Middle frontal gyrus (tissue), 1 donor: Measurements from ENCODE around the gene RNASE7.
"Not testable (repeated sequence)": the region's sequence is repeated elsewhere in the genome, so short reads cannot be mapped to it uniquely, and the experiment has no call there.

Source experiments
- DNase-seq: peaks from one replicate; pipeline ENCODE4 v3.0.0-alpha.2; 2015; ENCODE audit warnings: low spot score; ENCODE audit errors: extremely low spot score

Gene RNASE7

DNA sequence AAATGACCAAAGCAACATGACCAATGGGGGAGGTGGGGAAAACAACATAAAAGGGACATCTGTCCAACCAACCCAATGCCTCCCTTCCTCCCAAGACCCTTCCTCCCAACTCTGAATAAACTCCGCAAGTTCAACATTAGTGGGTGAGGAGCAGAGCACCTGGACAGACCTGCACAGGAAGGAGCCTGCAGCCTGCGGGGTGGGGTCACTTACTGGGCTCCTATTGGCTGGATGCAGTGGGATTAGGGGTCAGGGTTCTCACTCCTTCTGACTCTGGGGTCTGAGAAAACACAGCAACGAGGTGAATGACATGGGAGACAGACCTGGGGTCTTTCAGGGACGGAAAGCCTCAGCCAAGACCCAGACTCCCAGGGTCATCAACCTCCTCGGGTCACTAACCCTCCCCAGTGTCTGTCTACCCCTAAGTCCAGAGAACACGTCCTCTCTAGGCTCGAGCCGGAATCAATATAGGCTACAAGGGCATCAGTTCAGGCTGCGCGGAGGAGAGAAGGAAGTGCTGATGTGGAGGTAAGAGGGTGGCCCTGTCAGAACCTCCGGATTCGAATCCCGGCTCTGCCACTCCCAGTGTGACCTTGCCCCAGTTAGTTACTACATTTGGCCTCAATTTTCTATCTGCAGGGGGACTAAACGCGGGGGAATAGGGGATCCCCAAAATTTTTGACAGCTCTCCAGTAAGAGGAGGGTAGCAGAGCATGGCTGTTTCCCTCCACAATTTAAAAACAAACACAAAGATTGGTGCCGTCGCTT is 18.2 kb upstream of the RNASE7 start:
- no peak for DNase-seq

DNA sequence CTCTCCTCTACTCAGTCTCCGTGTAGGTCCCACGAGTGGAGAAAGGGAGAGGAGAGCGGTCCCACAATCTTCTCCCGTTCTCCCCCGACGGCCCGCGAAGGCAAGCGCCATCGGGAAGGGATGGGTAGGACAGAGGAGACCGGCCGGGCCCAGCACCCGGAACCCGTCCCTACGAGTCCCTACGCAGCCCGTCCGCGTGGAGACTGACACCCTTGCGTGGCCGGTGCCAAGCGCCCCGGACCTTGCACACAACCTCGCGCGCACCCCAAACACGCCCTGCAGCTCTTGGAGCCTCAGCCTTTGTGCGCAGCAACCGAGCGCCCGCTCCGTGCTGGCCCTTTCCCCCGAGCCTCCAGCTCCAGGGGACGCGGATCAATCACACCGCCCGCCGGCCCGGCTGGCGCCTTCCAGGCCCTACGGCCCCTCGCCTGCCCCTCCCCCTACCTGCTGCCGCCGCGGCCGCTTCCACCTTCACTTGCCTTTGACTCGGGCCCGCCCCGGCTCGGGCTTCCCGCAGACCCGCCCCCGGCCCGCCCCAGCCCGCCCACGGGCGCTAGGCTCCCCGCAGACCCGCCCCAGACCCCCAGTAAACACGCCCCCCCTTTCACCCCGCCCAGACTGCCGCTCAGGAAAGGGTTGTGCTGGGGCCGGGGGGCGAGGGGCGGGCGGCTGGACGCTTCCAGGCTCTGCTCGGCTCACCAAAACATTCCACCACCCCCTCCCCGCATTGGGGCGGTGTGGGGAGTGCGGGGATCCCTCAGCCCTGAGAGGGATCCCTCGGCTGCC is 17.4 kb upstream of the RNASE7 start, which contains the start of gene NDRG2:
Gene NDRG2 (minus strand): TSS at position 477 of the 786 bp plus-strand sequence. CDS start 1,746 bp downstream, outside the sequence.
- no peak for DNase-seq

DNA sequence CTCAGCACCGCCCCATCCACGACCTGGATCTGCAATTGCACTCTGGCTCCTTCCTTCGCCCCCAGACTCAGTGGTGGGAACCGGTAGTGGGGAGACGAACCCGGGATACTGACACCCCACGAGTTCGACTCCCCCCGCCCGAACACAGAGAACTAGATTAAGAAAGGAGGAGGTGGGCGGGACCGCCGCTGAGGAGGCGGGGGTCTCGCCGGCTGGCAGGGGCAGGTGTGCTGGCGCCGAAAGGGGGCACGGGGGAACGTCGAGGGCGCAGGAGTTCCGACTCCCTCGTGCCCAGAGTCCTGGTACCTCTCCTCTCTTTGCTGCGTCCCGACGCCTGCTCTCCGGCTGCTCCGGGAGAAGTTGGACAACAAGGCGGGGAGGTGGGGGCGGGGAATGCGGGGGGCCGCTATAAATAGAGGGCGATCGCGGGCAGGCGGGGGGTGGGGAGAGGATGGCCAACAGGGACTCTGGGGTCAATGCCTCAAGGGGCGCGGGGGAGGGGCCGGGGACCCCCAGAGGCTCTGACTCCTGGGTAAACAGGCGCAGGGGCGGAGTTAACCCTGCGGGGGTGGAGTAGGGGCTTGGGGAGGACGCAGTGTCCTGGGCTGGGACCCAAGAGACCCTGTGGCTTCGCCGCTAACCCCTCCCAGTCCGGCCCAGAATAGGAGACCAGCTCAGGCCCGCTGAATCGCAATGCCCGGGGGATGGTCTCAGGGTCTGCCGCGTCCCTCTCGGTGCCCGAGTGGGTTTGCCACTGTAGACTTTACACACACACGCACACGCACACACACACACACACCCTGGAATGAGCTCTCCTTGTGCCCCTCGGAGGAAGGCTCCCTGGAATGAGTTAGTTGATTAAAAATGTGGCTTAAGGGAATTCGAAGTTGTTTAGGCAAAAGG is 16.5 kb upstream of the RNASE7 start:
- DNase-seq: peak; percentile 46

DNA sequence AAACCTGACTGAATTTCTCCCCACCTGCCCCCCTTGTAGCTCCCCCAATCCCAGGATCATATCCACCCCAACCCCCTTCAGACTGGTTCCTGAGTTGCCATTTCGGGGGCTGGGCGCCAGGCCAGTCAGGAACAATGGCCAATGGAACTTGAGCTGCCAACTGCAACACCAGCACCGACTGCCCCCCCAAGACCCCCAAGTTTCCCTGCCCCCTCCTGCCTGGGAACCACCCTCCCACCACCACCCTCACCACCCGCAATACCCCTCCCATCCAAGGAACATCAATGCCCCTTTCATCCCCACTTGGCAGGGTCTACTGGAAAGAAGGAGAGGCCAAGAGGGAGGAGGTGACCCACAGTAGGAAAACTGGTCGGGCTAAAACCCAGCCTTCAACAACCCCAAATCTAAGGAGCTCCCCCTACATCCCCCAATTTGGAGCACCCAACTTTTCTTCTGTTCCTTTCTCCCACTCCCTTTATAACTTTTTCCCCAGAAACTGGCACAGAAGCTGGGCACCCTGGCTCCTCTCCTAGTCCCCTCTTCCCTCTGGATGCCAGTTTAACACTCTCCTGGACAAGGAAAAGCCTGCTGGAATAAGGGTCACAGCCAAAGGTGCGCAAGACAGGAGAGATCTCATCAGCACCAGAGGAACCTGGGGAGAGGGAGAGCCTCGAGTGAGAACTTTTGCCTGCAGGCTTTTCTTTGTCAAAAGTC is 15.7 kb upstream of the RNASE7 start:
- peak; percentile 55 for DNase-seq

DNA sequence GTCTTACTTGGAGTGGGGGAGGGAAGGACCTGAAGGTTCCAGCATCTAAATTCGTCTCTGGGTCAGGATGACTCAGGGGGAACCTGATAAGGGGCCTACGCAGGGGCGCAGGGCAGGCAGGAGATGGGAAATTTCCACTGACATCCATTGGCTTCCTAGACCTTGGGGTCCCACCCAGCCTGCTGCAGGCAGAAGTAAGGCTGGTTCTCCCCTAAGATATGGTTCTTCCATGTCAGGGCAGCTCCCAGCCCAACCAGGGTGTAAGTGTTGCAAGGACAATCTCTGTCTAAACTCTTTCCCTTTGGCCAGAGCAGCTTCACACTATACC is 15.2 kb upstream of the RNASE7 start:
- DNase-seq: no peak

DNA sequence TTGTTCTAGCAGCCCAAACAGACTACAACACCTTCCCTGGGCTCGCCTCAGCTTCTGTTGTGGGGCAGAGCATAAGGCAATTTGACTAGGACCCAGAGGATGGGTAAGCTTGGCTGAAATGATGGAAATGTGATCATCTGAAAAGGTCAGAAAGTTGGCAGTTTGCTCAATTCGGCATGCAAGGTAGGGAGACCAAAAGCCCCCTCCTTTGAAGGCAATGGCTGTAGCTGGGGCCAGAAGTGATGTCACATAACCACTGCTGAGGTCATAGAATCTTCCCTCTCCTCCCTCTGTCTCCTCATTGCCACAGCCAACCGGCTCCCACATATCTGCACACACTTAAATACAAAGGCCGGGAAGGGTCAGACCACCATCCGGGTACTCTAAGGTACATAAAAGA is 12.2 kb upstream of the RNASE7 start, which contains the start of gene TPPP2:
Gene TPPP2 (plus strand): TSS at position 301 of the 400 bp plus-strand sequence. CDS start 365 bp downstream, outside the sequence.
- DNase-seq: no peak

DNA sequence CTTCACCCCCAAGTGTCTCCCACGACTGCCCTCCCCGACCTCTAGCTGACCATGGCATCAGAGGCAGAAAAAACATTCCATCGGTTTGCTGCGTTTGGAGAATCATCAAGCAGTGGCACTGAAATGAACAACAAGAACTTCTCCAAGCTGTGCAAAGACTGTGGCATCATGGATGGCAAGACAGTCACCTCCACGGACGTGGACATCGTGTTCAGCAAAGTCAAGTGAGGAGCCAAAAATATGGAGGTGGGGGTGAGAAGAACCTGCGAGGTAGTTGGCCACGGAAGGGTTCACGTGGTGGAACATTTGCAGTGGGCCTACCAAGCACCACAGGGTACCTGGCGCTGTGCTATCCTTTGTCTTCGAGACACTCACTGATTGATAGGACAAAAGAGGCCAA is 11.6 kb upstream of the RNASE7 start:
- DNase-seq: no peak

DNA sequence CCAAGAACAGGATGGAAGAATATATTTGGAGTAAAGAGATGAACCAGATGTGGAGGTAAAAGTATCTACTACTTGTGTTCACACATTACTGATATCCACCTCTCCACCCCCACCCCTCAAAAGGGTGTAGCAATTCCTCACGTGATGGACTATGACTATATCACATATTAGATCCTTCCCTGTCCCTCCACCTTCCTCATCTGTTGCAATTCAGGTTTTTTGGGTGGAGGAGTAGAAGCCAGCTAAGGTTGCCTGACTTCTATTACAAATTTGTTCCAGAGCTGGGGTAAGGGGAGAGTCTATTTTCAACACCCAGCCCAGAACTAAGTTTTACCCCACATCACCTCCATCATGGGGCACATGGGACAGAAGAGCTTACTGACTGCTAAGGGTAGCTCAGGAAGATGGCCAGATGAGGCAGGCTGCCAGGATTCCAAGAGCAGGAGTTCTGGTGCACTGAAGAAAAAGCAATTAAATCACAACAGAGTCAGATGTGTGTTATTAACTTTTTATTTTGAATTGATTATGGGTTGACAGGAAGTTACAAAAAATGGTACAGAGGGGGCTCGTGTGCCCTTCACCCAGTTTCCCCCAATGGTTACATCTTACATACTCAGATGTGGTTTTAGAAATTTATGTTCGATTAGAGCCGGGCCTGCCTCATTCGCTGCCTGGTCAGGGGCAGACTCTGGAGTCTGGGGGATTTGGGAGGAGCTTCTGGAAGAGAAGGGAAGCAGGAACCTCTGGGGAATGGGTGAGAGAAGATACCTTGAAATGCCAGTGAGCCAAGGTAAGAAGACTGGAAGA is 9.6 kb upstream of the RNASE7 start:
- no peak for DNase-seq

DNA sequence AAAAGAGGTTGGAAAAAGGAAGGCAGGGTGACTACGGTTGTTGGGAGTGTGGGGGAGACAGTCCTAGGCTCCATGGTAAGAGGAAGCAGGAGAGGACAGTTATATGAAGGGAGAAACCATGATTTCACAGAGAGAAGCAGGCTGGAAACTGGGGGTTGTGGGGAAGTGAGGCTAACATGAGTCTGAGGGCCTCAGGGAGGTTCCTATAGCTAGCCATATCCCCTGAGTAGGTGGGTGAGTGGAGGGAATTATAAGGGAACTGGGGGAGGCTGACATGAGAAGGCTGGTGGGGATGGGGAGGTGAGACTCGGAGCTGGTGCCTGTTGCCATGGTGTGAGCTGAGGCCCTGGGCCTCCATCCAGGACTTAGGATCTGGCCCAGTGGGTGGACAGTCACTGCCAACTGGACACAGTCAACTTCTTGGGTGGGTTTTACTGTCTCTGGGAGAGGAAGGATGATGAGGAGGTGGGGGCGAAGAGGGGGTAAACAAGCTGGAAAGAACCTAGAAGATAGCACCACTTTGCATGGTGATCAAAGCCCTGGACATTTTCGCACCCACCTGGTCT is 8.9 kb upstream of the RNASE7 start:
- DNase-seq: no peak

DNA sequence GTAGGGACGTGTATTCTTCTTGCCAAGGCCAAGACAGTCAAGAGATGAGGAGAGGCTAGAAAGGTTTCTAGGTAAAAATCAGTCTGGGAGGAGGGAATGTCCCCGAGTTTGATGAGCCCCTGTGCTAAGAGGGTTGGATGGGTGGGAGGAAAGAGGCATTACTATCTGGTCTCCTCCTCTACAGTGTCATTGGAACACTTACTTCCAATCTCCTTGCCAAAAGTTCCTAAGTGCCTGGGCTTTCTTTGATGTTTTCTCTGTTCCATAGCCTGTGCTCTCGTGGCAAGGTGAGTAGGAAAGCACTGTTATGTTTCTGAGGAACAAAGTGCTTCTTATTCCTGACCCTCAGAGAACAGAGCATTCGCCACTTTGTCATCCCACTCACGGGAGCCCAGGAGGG is 7.5 kb upstream of the RNASE7 start, which contains the start of gene RNASE13:
Gene RNASE13 (minus strand): TSS at position 101 of the 400 bp plus-strand sequence. CDS start 519 bp downstream, outside the sequence.
- no peak for DNase-seq

DNA sequence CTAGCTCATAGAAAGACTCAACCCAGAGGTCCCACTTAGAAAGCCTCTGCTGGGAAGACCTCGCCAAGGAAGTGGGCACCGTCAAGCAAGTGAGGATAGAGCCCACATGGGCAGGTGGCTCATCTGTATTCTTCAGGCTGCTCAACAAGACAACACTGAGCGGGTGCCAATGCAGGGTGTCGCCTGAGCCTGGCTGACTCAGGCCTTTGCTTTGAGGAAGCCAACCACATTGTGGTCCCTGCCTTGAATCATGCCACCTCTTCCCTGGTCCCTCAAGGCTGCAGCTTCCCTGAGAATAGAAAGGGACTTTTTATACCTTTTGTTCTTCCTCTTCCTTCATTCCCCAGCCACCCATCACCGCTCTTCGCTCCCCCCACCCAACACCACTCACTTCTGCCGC is 5.4 kb upstream of the RNASE7 start:
- DNase-seq: no peak

DNA sequence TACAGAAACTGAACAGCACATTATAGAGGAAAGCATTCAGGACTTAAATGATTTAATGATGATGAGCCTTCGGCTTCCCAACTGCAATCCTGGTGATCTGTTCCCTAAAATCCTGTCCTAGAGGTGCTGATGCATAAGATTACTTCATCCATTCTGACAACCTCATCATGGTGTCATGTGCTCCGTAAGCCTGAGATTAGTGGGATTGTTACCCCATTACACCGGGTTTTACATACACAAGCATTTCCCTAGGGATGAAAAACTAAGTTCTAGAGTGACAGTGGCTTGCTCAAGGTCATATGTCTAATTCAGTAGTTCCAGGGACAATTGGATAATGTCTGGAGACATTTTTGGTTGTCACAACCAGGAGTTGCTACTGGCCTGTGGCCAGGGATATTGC is 5.0 kb upstream of the RNASE7 start:
- DNase-seq: no peak

DNA sequence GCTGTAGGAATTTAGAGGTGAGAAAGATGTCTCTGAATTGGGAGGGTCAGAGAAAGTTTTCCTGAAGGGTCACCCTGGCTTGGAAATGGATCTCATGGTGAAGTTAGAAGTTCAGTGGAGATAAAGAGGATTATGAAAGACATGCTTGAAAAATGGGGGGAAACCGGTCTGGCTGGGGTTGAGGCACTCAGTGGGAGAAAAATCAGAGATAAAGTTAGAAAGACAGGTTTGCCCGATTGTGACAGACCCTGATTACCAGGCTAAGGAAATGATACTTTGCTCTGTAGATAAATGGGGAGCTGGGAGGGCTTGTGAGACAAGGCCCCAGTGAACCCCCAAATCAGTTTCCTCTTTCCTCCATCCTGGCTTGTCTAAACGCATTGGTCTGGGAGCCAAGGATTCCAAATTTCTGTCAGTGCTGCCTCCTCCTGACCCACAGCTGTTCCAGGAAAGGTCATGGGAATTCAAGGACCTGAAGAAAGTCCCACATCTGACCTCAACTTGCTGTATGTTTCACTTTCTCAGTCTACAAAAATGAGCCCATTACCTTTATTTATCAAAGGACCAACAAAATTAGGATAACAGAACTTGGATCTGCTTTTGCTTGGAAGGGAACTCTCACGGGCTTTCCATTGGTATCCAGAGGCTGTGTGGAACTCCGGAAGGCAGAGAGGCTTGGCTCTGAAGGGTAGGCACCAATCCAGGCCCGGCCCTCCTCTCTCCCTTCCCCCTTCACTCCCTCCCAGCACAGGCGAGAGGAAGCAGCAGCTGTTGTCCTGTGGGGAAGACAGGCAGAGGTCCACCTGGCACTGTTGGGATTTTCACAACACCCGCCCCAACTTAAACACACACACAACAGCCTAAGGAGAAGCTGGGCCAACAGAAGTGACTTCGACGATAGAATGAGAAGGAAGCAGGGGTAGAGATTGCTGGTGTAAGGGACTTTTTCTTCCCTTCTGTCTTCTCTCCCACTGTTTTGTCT is 3.4 kb upstream of the RNASE7 start:
- peak; percentile 42 for DNase-seq

DNA sequence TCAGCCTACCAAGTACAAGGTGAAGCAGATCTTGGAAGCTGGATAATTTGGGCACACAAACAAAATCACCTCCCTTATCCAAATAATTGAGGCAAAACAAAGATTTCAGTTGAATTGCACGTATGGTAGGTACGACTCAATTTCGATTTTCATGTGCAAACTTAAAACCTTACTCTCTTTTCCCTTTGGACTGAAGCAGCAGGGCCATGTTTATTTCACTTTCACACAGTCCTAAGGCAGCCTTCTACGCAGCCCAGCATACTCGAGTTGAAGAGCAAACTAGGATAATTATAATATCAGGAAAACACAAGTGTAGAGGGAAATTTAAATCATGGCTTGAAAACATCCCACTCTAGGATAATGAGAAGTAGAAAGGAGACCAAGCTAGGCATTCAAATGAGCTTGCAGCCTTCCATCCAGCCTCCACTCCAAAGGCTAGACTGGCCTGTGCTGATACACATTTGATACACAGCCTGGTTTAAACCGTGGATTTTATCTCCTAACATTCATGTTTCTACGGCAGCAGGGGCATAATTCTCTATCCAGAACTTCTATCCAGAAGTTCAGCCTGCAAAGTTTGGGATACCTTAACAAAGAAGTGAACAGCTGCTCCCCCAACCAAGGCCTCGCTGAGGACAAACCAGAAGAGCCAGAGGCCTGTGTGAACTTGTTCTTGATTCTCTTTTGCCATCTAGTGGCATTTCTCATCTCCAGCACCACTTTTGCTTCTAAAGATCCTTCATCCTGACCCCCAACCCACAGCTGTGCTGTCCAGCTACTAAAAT is 2.4 kb upstream of the RNASE7 start:
- peak; percentile 44 for DNase-seq

DNA sequence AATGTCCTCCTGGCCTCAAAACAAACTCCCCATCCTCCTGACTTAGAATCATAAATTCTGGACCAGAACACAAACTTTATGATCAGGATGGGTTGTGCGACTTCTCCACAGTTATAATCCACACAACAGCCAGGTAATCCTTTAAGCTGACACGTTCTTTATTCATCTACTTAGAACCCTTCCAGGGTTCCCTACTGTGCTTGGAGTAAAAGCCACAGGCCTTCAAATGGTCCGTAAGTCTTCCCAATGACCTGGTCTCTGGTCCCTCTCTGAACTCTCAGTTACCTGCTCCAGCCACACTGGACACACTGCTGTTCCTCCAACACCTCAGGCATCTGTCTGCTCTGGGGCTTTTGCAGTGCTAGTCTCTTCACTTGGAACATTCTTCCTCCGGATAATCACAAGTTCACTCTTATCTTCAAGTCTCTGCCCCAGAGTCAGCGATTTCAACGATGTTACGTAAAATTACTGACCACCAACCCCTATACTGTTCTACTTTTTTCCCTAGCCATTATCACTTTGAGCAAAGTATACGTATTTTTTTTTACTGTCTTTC is 1.7 kb upstream of the RNASE7 start:
- no peak for DNase-seq

DNA sequence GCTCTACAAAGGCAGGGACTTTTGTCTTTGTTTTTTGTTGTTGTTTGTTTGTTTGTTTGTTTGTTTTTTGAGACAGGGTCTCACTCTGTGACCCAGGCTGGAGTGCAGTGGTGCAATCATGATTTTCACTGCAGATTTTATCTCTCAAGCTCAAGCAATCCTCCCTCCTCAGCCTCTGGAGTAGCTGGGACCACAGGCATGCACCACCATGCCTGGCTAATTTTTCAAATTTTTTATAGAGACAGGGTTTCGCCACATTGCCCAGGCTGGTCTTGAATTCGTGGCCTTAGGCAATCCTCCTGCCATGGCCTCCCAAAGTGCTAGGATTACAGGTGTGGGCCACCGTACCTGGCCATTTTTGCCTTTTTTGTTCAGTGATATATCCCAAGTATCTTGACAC is 1.2 kb upstream of the RNASE7 start:
- DNase-seq: not testable (repeated sequence)

DNA sequence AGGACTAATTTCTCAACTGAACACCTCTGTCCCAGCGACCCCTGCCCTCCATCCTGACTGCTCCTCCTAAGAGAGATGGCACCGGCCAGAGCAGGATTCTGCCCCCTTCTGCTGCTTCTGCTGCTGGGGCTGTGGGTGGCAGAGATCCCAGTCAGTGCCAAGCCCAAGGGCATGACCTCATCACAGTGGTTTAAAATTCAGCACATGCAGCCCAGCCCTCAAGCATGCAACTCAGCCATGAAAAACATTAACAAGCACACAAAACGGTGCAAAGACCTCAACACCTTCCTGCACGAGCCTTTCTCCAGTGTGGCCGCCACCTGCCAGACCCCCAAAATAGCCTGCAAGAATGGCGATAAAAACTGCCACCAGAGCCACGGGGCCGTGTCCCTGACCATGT is 756 bp downstream of the RNASE7 start:
- no peak for DNase-seq
